Measurements from ENCODE around the gene HS6ST3.

- TF ChIP-seq CTCF (IDR thresholded peaks at IDR 0.05; ENCODE audit: low read length) (no peak), EZH2 (IDR thresholded peaks at IDR 0.05; ENCODE audit: borderline replicate concordance, low read length) (no peak)
Measured at GRCh38 chr13:96858133-96858826, 768.4 kb downstream of the HS6ST3 start.

All from OCI-LY1 (cell line).